Measurements from ENCODE around the gene LRRN4CL. TPM values are rescaled to one million over a fixed set of nuclear protein-coding genes. Genes with fewer than 3 reads are reported as not detected.

LRRN4CL gene
- total and polyA plus RNA-seq, 9 of the 15 experiments (the other 6 are each of a cell fraction or from before 2014, with no cell fraction given), result 0.03 to 0.11 (median 0.05) TPM; not detected in 4

DNA sequence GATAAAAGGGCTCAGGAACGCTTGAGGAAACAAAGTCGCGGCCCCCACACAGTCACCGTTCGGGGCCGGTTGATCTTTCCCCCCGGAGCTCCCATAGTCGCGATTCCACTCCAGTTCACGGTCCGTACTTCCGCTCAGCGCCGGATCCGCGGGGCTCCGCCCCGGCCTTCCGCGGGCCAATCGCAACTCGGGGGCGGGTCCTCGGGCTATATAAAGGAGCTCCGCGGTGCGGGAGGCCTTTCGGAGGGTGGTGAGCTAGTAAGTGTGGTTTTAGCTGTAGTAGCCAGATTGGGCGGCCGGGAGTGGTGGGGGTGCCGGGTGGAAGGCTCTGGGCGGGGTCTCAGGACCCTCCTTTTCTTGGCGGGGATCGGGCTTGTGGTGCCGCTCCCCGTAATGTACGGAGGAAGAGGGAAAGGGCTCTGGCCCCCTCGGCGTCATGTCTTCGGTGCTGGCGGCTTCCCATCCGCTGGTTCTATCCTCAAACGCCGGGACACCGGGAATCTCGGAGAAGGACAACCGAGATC, 24.2 kb downstream of the LRRN4CL start, which contains the start of the genes C11orf98 and CSKMT (continued):
- TF ChIP-seq RFX5 (IDR thresholded peaks at IDR 0.05; ENCODE audit: low read depth, low read length) (peak; percentile 46; the same call in 1 of the 2 replicates), SAP30 (IDR thresholded peaks at IDR 0.05; ENCODE audit: borderline replicate concordance, insufficient read depth, low read depth, low read length, poor library complexity, severe bottlenecking) (peak; percentile 52), MXD1 (CRISPR knock-in tag; IDR thresholded peaks at IDR 0.05; ENCODE audit: borderline replicate concordance, poor library complexity, severe bottlenecking) (no peak), IRF2 (CRISPR knock-in tag; IDR thresholded peaks at IDR 0.05) (no peak), DLX4 (CRISPR knock-in tag; IDR thresholded peaks at IDR 0.05) (0 out of 2 replicates have a peak, but pooled peaks have one; percentile 30), ETV1 (tag; conservative IDR thresholded peaks at IDR 0.05; ENCODE audit: low read depth) (peak; percentile 86), FOXJ3 (CRISPR knock-in tag; IDR thresholded peaks at IDR 0.05) (no peak), RBM15 (IDR thresholded peaks at IDR 0.05; ENCODE audit: insufficient read depth, low read length) (no peak), UBTF (IDR thresholded peaks at IDR 0.05; ENCODE audit: borderline replicate concordance in 1 of 2, low read depth in 2 of 2, low read length in 2 of 2) (no peak), KDM5B (IDR thresholded peaks at IDR 0.05; ENCODE audit: insufficient replicate concordance, low read depth, low read length) (peak; percentile 99), ZNF445 (CRISPR knock-in tag; IDR thresholded peaks at IDR 0.05; ENCODE audit: low read depth) (peak; percentile 84)
- TF ChIP-seq, protein P1, sequence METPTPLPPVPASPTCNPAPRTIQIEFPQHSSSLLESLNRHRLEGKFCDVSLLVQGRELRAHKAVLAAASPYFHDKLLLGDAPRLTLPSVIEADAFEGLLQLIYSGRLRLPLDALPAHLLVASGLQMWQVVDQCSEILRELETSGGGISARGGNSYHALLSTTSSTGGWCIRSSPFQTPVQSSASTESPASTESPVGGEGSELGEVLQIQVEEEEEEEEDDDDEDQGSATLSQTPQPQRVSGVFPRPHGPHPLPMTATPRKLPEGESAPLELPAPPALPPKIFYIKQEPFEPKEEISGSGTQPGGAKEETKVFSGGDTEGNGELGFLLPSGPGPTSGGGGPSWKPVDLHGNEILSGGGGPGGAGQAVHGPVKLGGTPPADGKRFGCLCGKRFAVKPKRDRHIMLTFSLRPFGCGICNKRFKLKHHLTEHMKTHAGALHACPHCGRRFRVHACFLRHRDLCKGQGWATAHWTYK (CRISPR knock-in tag; IDR thresholded peaks at IDR 0.05), result peak; percentile 79; the same call in 1 of the 2 replicates
- TF ChIP-seq, protein P2, sequence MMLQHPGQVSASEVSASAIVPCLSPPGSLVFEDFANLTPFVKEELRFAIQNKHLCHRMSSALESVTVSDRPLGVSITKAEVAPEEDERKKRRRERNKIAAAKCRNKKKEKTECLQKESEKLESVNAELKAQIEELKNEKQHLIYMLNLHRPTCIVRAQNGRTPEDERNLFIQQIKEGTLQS (IDR thresholded peaks at IDR 0.05), result no peak
- TF ChIP-seq, protein P2 (CRISPR knock-in tag; conservative IDR thresholded peaks at IDR 0.05), result no peak; the same call in 1 of the 2 replicates
- TF ChIP-seq, protein P3, sequence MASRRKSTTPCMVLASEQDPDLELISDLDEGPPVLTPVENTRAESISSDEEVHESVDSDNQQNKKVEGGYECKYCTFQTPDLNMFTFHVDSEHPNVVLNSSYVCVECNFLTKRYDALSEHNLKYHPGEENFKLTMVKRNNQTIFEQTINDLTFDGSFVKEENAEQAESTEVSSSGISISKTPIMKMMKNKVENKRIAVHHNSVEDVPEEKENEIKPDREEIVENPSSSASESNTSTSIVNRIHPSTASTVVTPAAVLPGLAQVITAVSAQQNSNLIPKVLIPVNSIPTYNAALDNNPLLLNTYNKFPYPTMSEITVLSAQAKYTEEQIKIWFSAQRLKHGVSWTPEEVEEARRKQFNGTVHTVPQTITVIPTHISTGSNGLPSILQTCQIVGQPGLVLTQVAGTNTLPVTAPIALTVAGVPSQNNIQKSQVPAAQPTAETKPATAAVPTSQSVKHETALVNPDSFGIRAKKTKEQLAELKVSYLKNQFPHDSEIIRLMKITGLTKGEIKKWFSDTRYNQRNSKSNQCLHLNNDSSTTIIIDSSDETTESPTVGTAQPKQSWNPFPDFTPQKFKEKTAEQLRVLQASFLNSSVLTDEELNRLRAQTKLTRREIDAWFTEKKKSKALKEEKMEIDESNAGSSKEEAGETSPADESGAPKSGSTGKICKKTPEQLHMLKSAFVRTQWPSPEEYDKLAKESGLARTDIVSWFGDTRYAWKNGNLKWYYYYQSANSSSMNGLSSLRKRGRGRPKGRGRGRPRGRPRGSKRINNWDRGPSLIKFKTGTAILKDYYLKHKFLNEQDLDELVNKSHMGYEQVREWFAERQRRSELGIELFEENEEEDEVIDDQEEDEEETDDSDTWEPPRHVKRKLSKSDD (conservative IDR thresholded peaks at IDR 0.05; ENCODE audit: low read length), result no peak
- TF ChIP-seq, protein P4, sequence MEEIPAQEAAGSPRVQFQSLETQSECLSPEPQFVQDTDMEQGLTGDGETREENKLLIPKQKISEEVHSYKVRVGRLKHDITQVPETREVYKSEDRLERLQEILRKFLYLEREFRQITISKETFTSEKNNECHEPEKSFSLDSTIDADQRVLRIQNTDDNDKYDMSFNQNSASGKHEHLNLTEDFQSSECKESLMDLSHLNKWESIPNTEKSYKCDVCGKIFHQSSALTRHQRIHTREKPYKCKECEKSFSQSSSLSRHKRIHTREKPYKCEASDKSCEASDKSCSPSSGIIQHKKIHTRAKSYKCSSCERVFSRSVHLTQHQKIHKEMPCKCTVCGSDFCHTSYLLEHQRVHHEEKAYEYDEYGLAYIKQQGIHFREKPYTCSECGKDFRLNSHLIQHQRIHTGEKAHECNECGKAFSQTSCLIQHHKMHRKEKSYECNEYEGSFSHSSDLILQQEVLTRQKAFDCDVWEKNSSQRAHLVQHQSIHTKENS (CRISPR knock-in tag; IDR thresholded peaks at IDR 0.05), result 0 out of 2 replicates have a peak, but pooled peaks have one; percentile 43

Measured in K562 (cell line).